WERI-Rb-1 (cell line): ENCODE data around the gene MEIOB.
A peak's percentile ranks its signal among the peaks of the same experiment; 100 is the strongest.

Source experiments
- DNase-seq: peaks from one replicate; pipeline ENCODE4 v3.0.0-alpha.2; 2020
- H3K27ac ChIP-seq: fragments of 250-450 bp; sonication (Bioruptor Pico); 2 replicates; pipeline ENCODE4 v1.5.1; 2020; ENCODE audit warnings: mild to moderate bottlenecking, moderate library complexity
- H3K27me3 ChIP-seq: fragments of 250-450 bp; sonication (Bioruptor Pico); 2 replicates; pipeline ENCODE4 v1.5.1; 2021; ENCODE audit warnings: mild to moderate bottlenecking, low read depth, moderate library complexity; ENCODE audit not compliant: insufficient read depth, severe bottlenecking
- H3K36me3 ChIP-seq: fragments of 250-450 bp; sonication (Bioruptor Pico); 2 replicates; pipeline ENCODE4 v1.5.1; 2020; ENCODE audit warnings: mild to moderate bottlenecking, moderate library complexity
- H3K4me3 ChIP-seq: 2 replicates; pipeline ENCODE4 v1.5.1; 2011; ENCODE audit warnings: low read depth, mild to moderate bottlenecking, control low read depth, low read length
- H3K9me3 ChIP-seq: fragments of 250-450 bp; sonication (Bioruptor Pico); 2 replicates; pipeline ENCODE4 v1.5.1; 2021; ENCODE audit warnings: mild to moderate bottlenecking, moderate library complexity; ENCODE audit not compliant: severe bottlenecking
- CTCF ChIP-seq: IDR thresholded peaks from 2 replicates; pipeline ENCODE4 v1.5.1; 2011; ENCODE audit warnings: low read depth, mild to moderate bottlenecking, control low read depth, inconsistent platforms, low read length

Gene MEIOB

GRCh38 chr16:1914084-1914608 is 42.2 kb upstream of the MEIOB start:
- DNase-seq, result no peak
- H3K36me3 ChIP-seq, result no peaks in the 10 kb centered on the region
- peaks cover 21% of the 10 kb centered on the region for H3K27me3 ChIP-seq
- no peak overlapping the region for H3K27ac ChIP-seq
- H3K4me3 ChIP-seq, result no peak overlapping the region
- H3K9me3 ChIP-seq, result no peaks in the 10 kb centered on the region
- no peak for TF ChIP-seq CTCF

GRCh38 chr16:1913327-1914083 is 41.5 kb upstream of the MEIOB start:
- no peak overlapping the region for H3K27ac ChIP-seq
- no peaks in the 10 kb centered on the region for H3K9me3 ChIP-seq
- no peak for TF ChIP-seq CTCF
- DNase-seq, result no peak
- no peak overlapping the region for H3K4me3 ChIP-seq
- peaks cover 14% of the 10 kb centered on the region for H3K27me3 ChIP-seq
- H3K36me3 ChIP-seq, result no peaks in the 10 kb centered on the region

GRCh38 chr16:1912215-1912543 is 40.2 kb upstream of the MEIOB start:
- no peaks in the 10 kb centered on the region for H3K9me3 ChIP-seq
- no peak for DNase-seq
- no peaks in the 10 kb centered on the region for H3K36me3 ChIP-seq
- H3K27me3 ChIP-seq, result peaks cover 6% of the 10 kb centered on the region
- TF ChIP-seq CTCF, result no peak
- no peak overlapping the region for H3K27ac ChIP-seq
- H3K4me3 ChIP-seq, result no peak overlapping the region

- Histone ChIP-seq H3K36me3 (no peaks in the 10 kb centered on the region), H3K4me3 (no peak overlapping the region), H3K9me3 (no peaks in the 10 kb centered on the region), H3K27ac (no peak overlapping the region), H3K27me3 (peaks cover under 1% of the 10 kb centered on the region)
- DNase-seq, result no peak
- no peak for TF ChIP-seq CTCF
Observed at GRCh38 chr16:1911467-1912214, 39.7 kb upstream of the MEIOB start.

GRCh38 chr16:1909561-1910231 is 37.7 kb upstream of the MEIOB start:
- Histone ChIP-seq H3K27me3 (no peaks in the 10 kb centered on the region), H3K9me3 (no peaks in the 10 kb centered on the region), H3K4me3 (no peak overlapping the region), H3K36me3 (no peaks in the 10 kb centered on the region), H3K27ac (peak overlapping the region; percentile 61)
- peak; percentile 97 for DNase-seq
- TF ChIP-seq CTCF, result 0 out of 2 replicates have a peak, but pooled peaks have one; percentile 20
